GM23248 (cell line): ENCODE results near the gene CERS2. TPM values are rescaled to one million over a fixed set of nuclear protein-coding genes. Genes with fewer than 3 reads are reported as not detected.

Source experiments
- DNase-seq: peaks from one replicate; pipeline ENCODE4 v3.0.0-alpha.2; 2015
- H2AFZ ChIP-seq: fragments of 200-600 bp; sonication (generic); 2 replicates; pipeline ENCODE4 v1.6.1; 2016; ENCODE audit warnings: antibody characterized with exemption
- H3F3A ChIP-seq: fragments of 200-600 bp; sonication (generic); 2 replicates; pipeline ENCODE4 v1.6.1; 2016; ENCODE audit warnings: mild to moderate bottlenecking, antibody characterized with exemption, mixed run types; ENCODE audit not compliant: insufficient read depth
- H3K27ac ChIP-seq: fragments of 200-600 bp; sonication (generic); 2 replicates; pipeline ENCODE4 v1.5.1; 2016; ENCODE audit warnings: mild to moderate bottlenecking
- H3K27me3 ChIP-seq: fragments of 200-600 bp; sonication (generic); replicated peaks from 2 replicates; pipeline ENCODE4 v1.6.1; 2016; ENCODE audit warnings: mild to moderate bottlenecking; ENCODE audit not compliant: insufficient read depth
- H3K36me3 ChIP-seq: fragments of 200-600 bp; sonication (generic); 2 replicates; pipeline ENCODE4 v1.6.1; 2016; ENCODE audit warnings: low read depth, mild to moderate bottlenecking
- H3K4me1 ChIP-seq: fragments of 200-600 bp; sonication (generic); 2 replicates; pipeline ENCODE4 v1.6.1; 2016; ENCODE audit warnings: mild to moderate bottlenecking; ENCODE audit not compliant: insufficient read depth
- H3K4me2 ChIP-seq: fragments of 200-600 bp; sonication (generic); one replicate; pipeline ENCODE4 v1.6.1; 2016; ENCODE audit warnings: mild to moderate bottlenecking; ENCODE audit not compliant: unreplicated experiment
- H3K4me3 ChIP-seq: fragments of 200-600 bp; sonication (generic); 2 replicates; pipeline ENCODE4 v1.5.1; 2016; ENCODE audit warnings: mild to moderate bottlenecking
- H3K79me2 ChIP-seq: fragments of 200-600 bp; sonication (generic); 2 replicates; pipeline ENCODE4 v1.6.1; 2016; ENCODE audit warnings: mild to moderate bottlenecking; ENCODE audit not compliant: insufficient read depth
- H3K9ac ChIP-seq: fragments of 200-600 bp; sonication (generic); 2 replicates; pipeline ENCODE4 v1.6.1; 2016; ENCODE audit warnings: mild to moderate bottlenecking
- H3K9me2 ChIP-seq: fragments of 200-600 bp; sonication (generic); 2 replicates; pipeline ENCODE4 v1.6.1; 2016; ENCODE audit warnings: mixed run types, mild to moderate bottlenecking, moderate library complexity; ENCODE audit not compliant: insufficient read depth
- H3K9me3 ChIP-seq: fragments of 200-600 bp; sonication (generic); one replicate; pipeline ENCODE4 v1.6.1; 2017; ENCODE audit warnings: low read depth
- H4K20me1 ChIP-seq: fragments of 200-600 bp; sonication (generic); 2 replicates; pipeline ENCODE4 v1.6.0; 2016; ENCODE audit not compliant: insufficient read depth
- EZH2 ChIP-seq: fragments of 200-600 bp; sonication (generic); IDR thresholded peaks from 2 replicates; pipeline ENCODE4 v1.6.1; 2018; ENCODE audit warnings: antibody characterized with exemption, mild to moderate bottlenecking; ENCODE audit not compliant: insufficient read depth, poor library complexity, severe bottlenecking
- EZH2phosphoT487 ChIP-seq: fragments of 200-600 bp; sonication (generic); IDR thresholded peaks from 2 replicates; pipeline ENCODE4 v1.6.1; 2018; ENCODE audit warnings: antibody characterized with exemption, moderate library complexity, mild to moderate bottlenecking, low read depth; ENCODE audit not compliant: insufficient read depth
- WGBS, 2 experiments: methylation state at CpG; one replicate each; pipeline ENCODE4 v1.1.6; 2015 to 2017; ENCODE audit warnings: low lambda C conversion rate in 2 of 2, low coverage in 1 of 2; ENCODE audit errors: missing lambda C conversion rate in 2 of 2; 5-methylcytosine and 5-hydroxymethylcytosine counted together
- in situ Hi-C: fragments of 300-500 bp; cut with MboI; formaldehyde crosslinking; loops from 2 replicates; pipeline ENCODE4 v1.15.0; 2020
- polyA plus RNA-seq: library from polyadenylated mRNA; unstranded; fragments of >200 nt; fragmentation: Nextera tagmentation; extraction: Ambion mirVana; gene quantifications from 2 replicates; pipeline ENCODE4 v1.2.1, GENCODE V29; 2016
- small RNA-seq: library from RNA; depleted of rRNA; stranded (forward); fragments of <200 nt; gene quantifications from one replicate; pipeline ENCODE3, GENCODE V24; 2014; ENCODE audit warnings: low read depth, low replicate concordance
- total RNA-seq: library from RNA; depleted of rRNA; stranded (reverse); fragments of >200 nt; shearing (Covaris generic); gene quantifications from 2 replicates; pipeline ENCODE4 v1.2.3, GENCODE V29; 2014; rRNA removed

The CERS2 gene
- total and polyA plus RNA-seq, 2 experiments from 2014 or later, result 148 to 202 TPM

- Histone ChIP-seq H3K27ac (0 out of 2 replicates have a peak overlapping the region, but pooled peaks have one; percentile 38), H3K4me2 (peak overlapping the region; percentile 46), H3K9ac (no peak overlapping the region), H3F3A (0 out of 2 replicates have a peak, but pooled peaks cover 11% of the 10 kb centered on the region), H3K9me2 (no peaks in the 10 kb centered on the region), H3K4me1 (peaks cover 8% of the 10 kb centered on the region), H3K27me3 (no peaks in the 10 kb centered on the region), H3K9me3 (no peaks in the 10 kb centered on the region), H3K36me3 (no peaks in the 10 kb centered on the region), H3K4me3 (no peak overlapping the region), H3K79me2 (peaks cover 13% of the 10 kb centered on the region), H2AFZ (peak overlapping the region; percentile 40), H4K20me1 (no peaks in the 10 kb centered on the region)
- DNase-seq, result peak; percentile 96
- TF ChIP-seq EZH2phosphoT487 (no peak), EZH2 (no peak)
- 3 to 6% methylated on average over 2 of the region's 2 CpGs for WGBS, 2 experiments
- in situ Hi-C loops, result no loop called here
These were observed 52.1 kb downstream of the CERS2 start for GRCh38 chr1:150922519-150922975.

GRCh38 chr1:150917387-150917786 is 57.2 kb downstream of the CERS2 start:
- H3K36me3 ChIP-seq, result no peaks in the 10 kb centered on the region
- no peak overlapping the region for H3K9ac ChIP-seq
- no peaks in the 10 kb centered on the region for H3K9me3 ChIP-seq
- no peak overlapping the region for H3K4me3 ChIP-seq
- H3K27ac ChIP-seq, result no peak overlapping the region
- no peaks in the 10 kb centered on the region for H3K27me3 ChIP-seq
- in situ Hi-C loops, result no loop called here
- H3K4me1 ChIP-seq, result 0 out of 2 replicates have a peak, but pooled peaks cover 6% of the 10 kb centered on the region
- 83 to 86% methylated on average over 7 of the region's 7 CpGs for WGBS, 2 experiments
- TF ChIP-seq EZH2phosphoT487 (no peak), EZH2 (no peak)
- peaks cover 10% of the 10 kb centered on the region; the same call in 1 of the 2 replicates for H3F3A ChIP-seq
- no peaks in the 10 kb centered on the region; the same call in 1 of the 2 replicates for H4K20me1 ChIP-seq
- no peaks in the 10 kb centered on the region for H3K79me2 ChIP-seq
- H2AFZ ChIP-seq, result no peak overlapping the region
- no peak overlapping the region for H3K4me2 ChIP-seq
- DNase-seq, result no peak
- no peaks in the 10 kb centered on the region for H3K9me2 ChIP-seq

Small RNAs within 50 kb of the gene (small RNA-seq; reads per million reads assigned to genes)
- gene RNU6-884P, result not detected

Other genes starting within 250 kb of the CERS2 start
- gene CTSS, start 209.1 kb downstream of the CERS2 start, total RNA-seq, result 0.38 and 2.5 TPM in 2 replicates
- gene CTSS, start 209.1 kb downstream of the CERS2 start, polyA plus RNA-seq, result 0.23 and 1.0 TPM in 2 replicates
- 90.9 and 101 TPM in 2 replicates for gene CTSK, start 166.6 kb downstream of the CERS2 start, total RNA-seq
- 81.4 and 92.1 TPM in 2 replicates for gene CTSK, start 166.6 kb downstream of the CERS2 start, polyA plus RNA-seq
- gene ARNT, start 98.2 kb downstream of the CERS2 start, total RNA-seq, result 31.0 and 34.7 TPM in 2 replicates
- 30.9 and 32.8 TPM in 2 replicates for gene ARNT, start 98.2 kb downstream of the CERS2 start, polyA plus RNA-seq
- not detected in 2 replicates for gene CTXND2, start 87.7 kb downstream of the CERS2 start, total RNA-seq
- gene CTXND2, start 87.7 kb downstream of the CERS2 start, polyA plus RNA-seq, result not detected in 2 replicates
- 21.4 and 30.2 TPM in 2 replicates for gene SETDB1, start 48.5 kb downstream of the CERS2 start, total RNA-seq
- 9.7 and 10.2 TPM in 2 replicates for gene SETDB1, start 48.5 kb downstream of the CERS2 start, polyA plus RNA-seq
- not detected in 2 replicates for gene ANXA9, start 7.5 kb upstream of the CERS2 start, total RNA-seq
- 0.16 and 0.26 TPM in 2 replicates for gene ANXA9, start 7.5 kb upstream of the CERS2 start, polyA plus RNA-seq
- gene MINDY1, start 32.1 kb upstream of the CERS2 start, total RNA-seq, result 7.7 and 9.1 TPM in 2 replicates
- 4.6 and 6.1 TPM in 2 replicates for gene MINDY1, start 32.1 kb upstream of the CERS2 start, polyA plus RNA-seq
- 7.2 and 10.5 TPM in 2 replicates for gene PRUNE1, start 33.6 kb upstream of the CERS2 start, total RNA-seq
- gene PRUNE1, start 33.6 kb upstream of the CERS2 start, polyA plus RNA-seq, result 9.0 and 10.8 TPM in 2 replicates
- not detected in 2 replicates for gene BNIPL, start 61.8 kb upstream of the CERS2 start, total RNA-seq
- 0.09 TPM in 1 of 2 replicates, not detected in the other for gene BNIPL, start 61.8 kb upstream of the CERS2 start, polyA plus RNA-seq
- gene C1orf56, start 72.9 kb upstream of the CERS2 start, total RNA-seq, result 1.0 and 2.8 TPM in 2 replicates
- 15.8 and 17.7 TPM in 2 replicates for gene C1orf56, start 72.9 kb upstream of the CERS2 start, polyA plus RNA-seq
- gene CDC42SE1, start 84.8 kb upstream of the CERS2 start, total RNA-seq, result 52.2 and 63.2 TPM in 2 replicates
- gene CDC42SE1, start 84.8 kb upstream of the CERS2 start, polyA plus RNA-seq, result 17.3 and 18.2 TPM in 2 replicates
- 1.9 and 3.7 TPM in 2 replicates for gene MLLT11, start 85.6 kb upstream of the CERS2 start, total RNA-seq
- gene MLLT11, start 85.6 kb upstream of the CERS2 start, polyA plus RNA-seq, result 7.3 and 7.7 TPM in 2 replicates
- gene GABPB2, start 95.9 kb upstream of the CERS2 start, total RNA-seq, result 14.7 and 14.9 TPM in 2 replicates
- 7.4 and 8.4 TPM in 2 replicates for gene GABPB2, start 95.9 kb upstream of the CERS2 start, polyA plus RNA-seq
- 1.4 and 3.8 TPM in 2 replicates for gene SEMA6C, start 171.8 kb upstream of the CERS2 start, total RNA-seq
- 0.58 and 1.1 TPM in 2 replicates for gene SEMA6C, start 171.8 kb upstream of the CERS2 start, polyA plus RNA-seq
- gene TNFAIP8L2, start 181.8 kb upstream of the CERS2 start, total RNA-seq, result not detected in 2 replicates
- not detected in 2 replicates for gene TNFAIP8L2, start 181.8 kb upstream of the CERS2 start, polyA plus RNA-seq
- gene LYSMD1, start 191.1 kb upstream of the CERS2 start, total RNA-seq, result 7.1 and 11.5 TPM in 2 replicates
- gene LYSMD1, start 191.1 kb upstream of the CERS2 start, polyA plus RNA-seq, result 3.4 and 4.4 TPM in 2 replicates
- 27.7 and 35.2 TPM in 2 replicates for gene SCNM1, start 191.3 kb upstream of the CERS2 start, total RNA-seq
- gene SCNM1, start 191.3 kb upstream of the CERS2 start, polyA plus RNA-seq, result 73.3 and 77.4 TPM in 2 replicates
- gene TMOD4, start 201.1 kb upstream of the CERS2 start, total RNA-seq, result not detected in 2 replicates
- gene TMOD4, start 201.1 kb upstream of the CERS2 start, polyA plus RNA-seq, result 0.24 TPM in 1 of 2 replicates, not detected in the other
- gene VPS72, start 215.4 kb upstream of the CERS2 start, total RNA-seq, result 41.9 and 45.0 TPM in 2 replicates
- 45.0 and 46.5 TPM in 2 replicates for gene VPS72, start 215.4 kb upstream of the CERS2 start, polyA plus RNA-seq
- 53.5 and 62.8 TPM in 2 replicates for gene PIP5K1A, start 223.7 kb upstream of the CERS2 start, total RNA-seq
- 33.9 and 35.1 TPM in 2 replicates for gene PIP5K1A, start 223.7 kb upstream of the CERS2 start, polyA plus RNA-seq